ENCODE results near the gene HECTD1.
"Not testable (repeated sequence)": the region's sequence is repeated elsewhere in the genome, so short reads cannot be mapped to it uniquely, and the experiment has no call there.

The HECTD1 gene

GRCh38 chr14:31207755-31208545 lies at the start of gene HECTD1:
TSS of gene HECTD1 (minus strand) at chr14:31207793. CDS start at chr14:31205936, 1,857 bp downstream.
- peak; percentile 89 to 91 for DNase-seq

DNA sequence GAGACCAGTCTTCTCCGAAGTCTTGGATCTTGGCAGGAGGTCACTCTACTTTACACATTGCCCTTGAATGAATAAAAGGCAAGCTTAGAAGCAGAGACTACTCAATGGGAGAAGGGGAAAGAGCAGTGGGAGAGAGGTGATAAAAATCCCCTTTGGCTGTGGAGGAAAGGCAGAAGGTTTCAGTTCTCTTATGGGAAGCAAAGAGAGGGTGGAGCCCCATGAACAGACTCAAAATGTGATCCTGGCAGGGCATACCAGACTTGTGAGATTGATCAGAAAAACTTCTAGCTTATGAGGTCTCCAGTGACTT lies 49.6 kb upstream of the HECTD1 start:
- DNase-seq = no peak

DNA sequence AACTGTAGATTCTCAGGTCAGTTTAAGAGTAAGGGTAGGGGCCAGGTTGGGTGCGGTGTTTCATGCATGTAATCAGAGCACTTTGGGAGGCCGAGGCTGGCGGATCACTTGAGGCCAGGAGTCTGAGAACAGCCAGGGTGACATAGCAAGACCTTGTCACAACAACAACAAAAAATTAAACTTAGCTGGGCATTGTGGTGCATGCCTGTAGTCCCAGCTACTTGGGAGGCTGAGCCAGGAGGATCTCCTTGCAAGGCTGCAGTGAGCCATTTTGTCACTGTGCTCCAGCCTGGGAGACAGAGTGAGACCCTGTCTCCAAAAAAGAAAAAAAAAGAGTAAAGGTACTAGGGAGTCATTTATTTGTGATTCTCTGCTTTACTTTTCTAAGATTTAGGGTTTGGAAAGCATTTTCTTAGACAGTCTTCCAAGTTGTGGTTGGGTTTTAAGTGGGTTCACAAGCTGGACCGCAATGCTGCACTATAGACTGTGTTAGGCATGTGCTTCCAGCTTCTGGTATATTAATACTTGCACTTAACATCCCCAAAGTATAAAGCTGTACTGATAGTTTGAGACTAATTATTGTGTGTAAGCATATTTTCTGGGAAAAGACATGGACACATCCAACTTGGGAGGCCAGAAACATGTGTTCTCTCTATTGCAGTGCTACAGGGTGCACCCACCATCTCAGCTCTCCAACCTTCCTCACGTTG lies 49.1 kb upstream of the HECTD1 start:
- no peak for DNase-seq

DNA sequence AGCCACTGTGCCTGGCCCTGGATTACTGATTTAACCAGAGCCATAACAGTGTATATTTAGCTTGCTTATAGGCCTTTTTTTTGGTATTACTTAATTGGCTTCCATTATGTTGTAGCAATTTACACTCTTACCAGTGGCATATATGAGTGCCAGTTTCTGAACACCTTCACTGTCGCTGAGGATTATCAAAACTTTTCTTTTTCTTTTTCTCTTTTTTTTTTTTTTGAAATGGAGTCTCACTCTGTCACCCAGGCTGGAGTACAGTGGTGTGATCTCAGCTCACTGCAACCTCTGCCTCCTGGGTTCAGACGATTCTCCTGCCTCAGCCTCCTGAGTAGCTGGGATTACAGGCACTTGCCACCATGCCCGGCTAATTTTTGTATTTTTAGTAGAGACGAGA lies 48.3 kb upstream of the HECTD1 start:
- DNase-seq = not testable (repeated sequence)

DNA sequence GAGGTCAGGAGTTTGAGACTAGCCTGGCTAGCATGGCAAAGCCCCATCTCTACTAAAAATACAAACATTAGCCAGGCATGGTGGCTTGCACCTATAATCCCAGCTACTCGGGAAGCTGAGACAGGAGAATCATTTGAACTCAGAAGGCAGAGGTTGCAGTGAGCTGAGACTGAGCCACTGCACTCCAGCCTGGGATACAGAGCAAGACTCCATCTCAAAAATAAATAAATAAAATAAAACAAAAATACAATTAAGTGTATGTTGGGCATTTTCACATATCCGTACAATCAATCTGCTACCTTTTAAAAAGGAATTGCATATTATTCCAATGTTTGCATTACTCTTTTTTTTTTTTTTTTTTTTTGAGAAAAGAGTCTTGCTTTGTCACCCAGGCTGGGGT lies 47.7 kb upstream of the HECTD1 start:
- DNase-seq = no peak

DNA sequence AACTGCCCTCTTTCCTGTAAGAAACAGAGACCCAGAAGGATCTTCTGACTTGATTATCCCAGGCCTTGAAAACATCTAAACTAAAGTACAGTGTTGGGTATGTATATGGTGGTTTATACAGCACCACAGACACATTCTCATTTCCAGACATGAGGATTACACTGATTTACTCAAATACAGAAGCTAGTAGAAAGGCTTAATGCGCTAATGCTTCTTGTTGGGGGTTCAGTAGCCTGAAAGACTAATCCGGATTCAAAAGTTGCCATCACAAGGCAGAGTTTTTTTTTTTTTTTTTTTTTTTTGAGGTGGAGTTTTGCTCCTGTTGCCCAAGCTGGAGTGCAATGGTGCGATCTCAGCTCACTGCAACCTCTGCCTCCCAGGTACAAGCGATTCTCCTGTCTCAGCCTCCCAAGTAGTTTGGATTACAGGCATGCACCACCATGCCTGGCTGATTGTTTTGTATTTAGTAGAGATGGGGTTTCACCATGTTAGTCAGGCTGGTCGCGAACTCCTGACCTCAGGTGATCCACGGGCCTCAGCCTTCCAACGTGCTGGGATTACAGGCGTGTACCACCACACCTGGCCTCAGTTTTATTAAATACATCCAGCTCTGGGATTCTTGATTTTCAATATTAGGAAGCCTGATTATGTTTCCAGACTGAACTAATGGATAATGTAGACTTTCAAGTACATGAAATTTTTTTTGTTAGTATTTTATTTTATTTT lies 46.3 kb upstream of the HECTD1 start:
- DNase-seq = no peak

DNA sequence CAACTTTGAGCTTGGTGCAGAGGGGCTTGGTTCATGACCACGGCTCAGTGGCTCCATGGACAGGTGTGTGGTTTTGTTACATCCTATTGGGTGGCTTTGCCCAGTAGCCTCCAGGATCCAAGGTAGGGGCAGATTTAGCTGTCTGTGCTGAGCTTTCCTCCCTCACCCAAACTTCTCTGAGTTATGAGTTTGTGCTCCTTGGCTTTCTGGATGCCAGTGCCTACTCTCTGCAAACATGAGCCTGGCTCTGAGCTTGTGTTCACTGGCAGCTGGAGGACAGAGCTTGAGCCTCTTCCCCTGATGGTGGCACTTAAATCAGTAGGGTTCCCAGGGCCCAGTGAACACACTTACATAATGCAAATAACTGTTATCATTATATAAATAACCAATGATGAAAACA lies 45.3 kb upstream of the HECTD1 start:
- no peak for DNase-seq

- no peak for DNase-seq
Measured at GRCh38 chr14:31251028-31251958, 43.7 kb upstream of the HECTD1 start.

- DNase-seq = no peak
Measured at GRCh38 chr14:31244626-31245025, 37.0 kb upstream of the HECTD1 start.

GRCh38 chr14:31243860-31244259 lies 36.3 kb upstream of the HECTD1 start:
- no peak for DNase-seq

GRCh38 chr14:31242161-31242940 lies 34.8 kb upstream of the HECTD1 start:
- not testable (repeated sequence) for DNase-seq

- DNase-seq = no peak
Measured at GRCh38 chr14:31241450-31242114, 34.0 kb upstream of the HECTD1 start.

DNA sequence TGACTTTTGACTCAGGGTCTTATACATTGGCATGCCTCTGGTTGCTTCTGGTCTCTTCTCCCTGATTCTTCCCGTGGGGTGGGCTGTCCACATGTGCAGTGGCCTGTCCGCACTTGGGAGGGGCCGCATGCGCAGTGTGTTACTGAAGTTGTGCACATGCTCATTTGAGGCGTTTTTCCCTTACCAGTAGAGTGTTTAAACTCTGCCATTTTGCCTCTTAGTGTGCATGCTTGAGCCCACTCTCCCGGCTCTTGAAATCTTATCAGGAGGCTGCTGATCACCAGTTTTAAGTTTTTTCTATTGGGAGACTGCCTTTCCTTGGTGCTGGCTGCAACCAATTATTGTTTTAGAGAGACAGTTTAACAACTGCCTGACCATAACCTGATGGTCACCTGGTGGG lies 32.1 kb upstream of the HECTD1 start:
- DNase-seq = no peak

DNA sequence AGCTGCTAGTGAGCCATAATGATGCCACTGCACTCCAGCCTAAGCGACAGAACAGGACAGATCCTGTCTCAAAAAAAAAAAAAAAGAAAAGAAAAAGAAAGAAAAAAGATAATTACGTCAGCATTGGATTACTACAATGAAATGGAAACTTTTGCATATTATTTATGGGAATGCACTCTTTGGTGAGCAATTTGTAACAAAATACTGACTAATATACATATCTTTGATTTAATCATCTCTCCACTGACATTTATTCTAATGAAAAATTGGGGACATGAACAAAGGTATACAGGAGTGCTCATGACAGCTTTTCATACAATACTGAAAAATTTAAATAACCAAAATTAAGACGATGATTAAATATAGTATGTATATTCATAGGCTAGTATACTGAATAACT lies 27.9 kb upstream of the HECTD1 start:
- DNase-seq = no peak

DNA sequence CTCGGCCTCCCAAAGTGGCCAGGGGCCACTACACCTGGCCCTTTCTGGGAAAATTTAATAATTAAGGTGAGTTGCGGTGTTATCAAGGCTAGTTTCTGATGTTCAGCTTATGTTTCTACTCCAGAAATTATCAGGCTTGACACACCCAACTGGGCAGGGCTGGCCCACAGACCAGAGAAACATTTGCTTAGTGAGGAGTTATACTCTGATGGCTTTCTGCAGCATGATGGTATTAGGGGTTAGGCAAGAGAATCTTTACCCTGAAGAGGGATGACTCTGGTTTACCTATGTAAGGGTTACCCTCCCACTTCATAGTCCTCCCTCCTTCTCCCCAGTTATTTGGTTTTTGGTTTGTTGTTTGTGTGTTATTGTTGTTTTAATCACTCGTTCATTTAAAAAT lies 24.5 kb upstream of the HECTD1 start:
- DNase-seq = no peak

DNA sequence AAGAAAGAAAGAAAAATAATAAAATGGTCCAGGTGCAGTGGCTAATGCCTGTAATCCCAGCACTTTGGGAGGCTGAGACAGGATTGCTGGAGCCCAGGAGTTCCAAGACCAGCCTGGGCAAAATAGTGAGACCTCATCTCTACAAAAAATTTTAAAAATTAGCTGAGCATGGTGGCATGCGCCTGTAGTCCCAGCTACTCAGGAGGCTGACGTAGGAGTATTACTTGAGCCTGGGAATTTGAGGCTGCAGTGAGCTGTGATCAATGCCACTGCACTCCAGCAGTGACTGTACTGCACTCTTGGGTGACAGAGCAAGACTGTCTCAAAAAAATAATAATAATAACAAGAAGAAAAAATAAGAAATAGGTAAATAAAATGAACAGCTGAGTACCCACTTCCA lies 23.7 kb upstream of the HECTD1 start:
- DNase-seq = not testable (repeated sequence)

- DNase-seq = no peak
Measured at GRCh38 chr14:31230573-31230958, 23.0 kb upstream of the HECTD1 start.

DNA sequence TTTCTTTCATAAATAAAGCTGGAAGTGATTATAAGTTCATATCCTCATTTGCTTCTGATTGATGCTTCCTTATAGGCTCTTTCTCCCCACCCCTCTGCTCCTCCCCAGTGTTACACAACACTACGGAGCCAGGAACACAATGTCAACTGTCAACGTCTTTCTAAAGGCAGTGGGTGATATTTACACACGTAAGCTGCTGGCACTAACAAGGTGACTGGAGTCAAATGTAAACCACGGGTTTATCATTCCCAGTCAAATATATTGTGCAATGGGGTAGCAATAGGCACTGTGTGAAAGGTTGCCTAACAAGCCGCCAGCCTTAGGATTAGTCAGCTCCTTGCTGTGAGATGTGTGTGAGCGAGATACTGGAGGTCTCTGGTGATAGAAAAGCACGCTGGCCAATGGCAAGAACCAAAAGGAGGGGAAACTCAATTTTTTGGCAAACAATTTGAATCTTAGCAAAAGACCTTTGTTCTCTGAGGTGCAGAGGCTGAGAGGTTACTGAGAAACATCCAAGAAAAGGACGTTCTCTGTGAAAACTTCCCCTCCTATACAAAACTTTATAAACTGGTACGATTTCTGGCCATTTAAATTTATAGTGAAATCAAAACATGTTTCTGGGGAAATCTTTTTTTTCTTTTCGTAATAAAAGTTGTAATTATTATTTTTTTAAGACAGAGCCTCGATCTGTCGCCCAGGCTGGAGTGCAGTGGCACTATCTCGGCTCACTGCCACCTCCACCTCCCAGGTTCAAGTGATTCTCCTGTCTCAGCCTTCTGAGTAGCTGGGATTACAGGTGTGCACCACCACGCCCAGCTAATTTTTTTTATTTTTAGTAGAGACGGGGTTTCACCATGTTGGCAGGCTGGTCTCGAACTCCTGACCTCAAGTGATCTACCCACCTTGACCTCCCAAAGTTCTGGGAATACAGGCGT lies 22.3 kb upstream of the HECTD1 start:
- peak in 1 of 2 donors; percentile 46 for DNase-seq

GRCh38 chr14:31229009-31229408 lies 21.4 kb upstream of the HECTD1 start:
- no peak for DNase-seq

DNA sequence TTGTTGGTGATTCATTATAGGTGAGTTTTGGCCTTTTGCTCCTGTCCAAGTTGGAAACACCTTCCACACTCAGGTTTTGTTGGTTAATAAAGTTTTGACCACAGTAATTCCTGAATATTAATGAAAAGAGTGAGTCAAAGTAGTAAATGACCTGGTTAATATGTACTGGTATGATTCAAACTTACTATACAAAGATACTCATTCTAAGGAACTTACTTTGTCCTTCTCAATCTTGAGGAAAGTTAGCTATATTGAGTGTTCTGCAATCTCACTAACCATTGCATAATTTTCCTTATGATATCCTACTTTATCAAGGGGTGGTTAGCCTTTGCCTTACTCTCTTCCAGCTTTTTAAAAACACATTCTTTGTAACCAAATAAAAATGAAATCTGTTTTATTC lies 20.9 kb upstream of the HECTD1 start:
- DNase-seq = no peak

All from CD4-positive, alpha-beta T cell treated with Interleukin-4 for 1 hour (primary cell).